Testis (tissue), 3 donors: Measurements from ENCODE around the gene TTLL12. TPM values are rescaled to one million over a fixed set of nuclear protein-coding genes. Genes with fewer than 3 reads are reported as not detected.

Source experiments
- DNase-seq: peaks from one replicate; pipeline ENCODE4 v3.0.0-alpha.2; 2019
- H3K27ac ChIP-seq, 2 donors: fragments of 200-600 bp; sonication (generic); one replicate each; pipeline ENCODE4 v1.5.1; 2019
- H3K27me3 ChIP-seq: fragments of 200-600 bp; sonication (generic); one replicate; pipeline ENCODE4 v1.5.1; 2019
- H3K36me3 ChIP-seq: fragments of 200-600 bp; sonication (generic); one replicate; pipeline ENCODE4 v1.5.1; 2017; ENCODE audit warnings: low read depth; ENCODE audit errors: missing control alignments
- H3K4me1 ChIP-seq: fragments of 200-600 bp; sonication (generic); one replicate; pipeline ENCODE4 v1.5.1; 2019
- H3K4me3 ChIP-seq, 2 donors: fragments of 200-600 bp; sonication (generic); one replicate each; pipeline ENCODE4 v1.5.1; 2017 to 2019
- H3K9me3 ChIP-seq: fragments of 200-600 bp; sonication (generic); one replicate; pipeline ENCODE4 v1.5.1; 2017
- CTCF ChIP-seq, 3 experiments: fragments of 450-650 bp in 2 of 3; fragments of 200-600 bp in 1 of 3; sonication (generic) in 1 of 3; IDR thresholded peaks; one replicate each; pipeline ENCODE4 v1.5.1; 2016 to 2019; ENCODE audit warnings: antibody characterized with exemption in 3 of 3, mild to moderate bottlenecking in 2 of 3, moderate library complexity in 1 of 3
- POLR2A ChIP-seq: fragments of 450-650 bp; IDR thresholded peaks from one replicate; pipeline ENCODE4 v1.6.1; 2017; ENCODE audit warnings: antibody characterized with exemption, mild to moderate bottlenecking, moderate library complexity
- WGBS, 2 donors: methylation state at CpG; one replicate each; pipeline ENCODE4 v1.1.5; 2018; 5-methylcytosine and 5-hydroxymethylcytosine counted together
- intact Hi-C: fragments of 100-400 bp; cut with DNase I; formaldehyde crosslinking; loops from one replicate; pipeline ENCODE4 v1.15.1; 2023; ENCODE audit warnings: low total_unique reads
- polyA plus RNA-seq: library from polyadenylated mRNA; stranded (reverse); fragments of 350-450 nt; fragmentation: Illumina TruSeq; extraction: RNeasy Lipid Tissue Mini Kit (QIAGEN cat#74804); gene quantifications from one replicate; pipeline ENCODE4 v1.2.3, GENCODE V29; 2014; ENCODE audit warnings: low read depth, low replicate concordance; ENCODE audit not compliant: insufficient read depth
- total RNA-seq, 2 donors: library from RNA; depleted of rRNA; stranded (reverse); fragments of >200 nt; gene quantifications; one replicate each; pipeline ENCODE4 v1.2.3, GENCODE V29; 2016

TTLL12 gene
- total and polyA plus RNA-seq, 3 donors from 2014 or later = 62.0 to 175 (median 111) TPM

GRCh38 chr22:43156413-43156812 is 30.5 kb downstream of the TTLL12 start:
- Histone ChIP-seq H3K4me1 (peaks cover 9% of the 10 kb centered on the region), H3K4me3 (no peak overlapping the region), H3K9me3 (no peaks in the 10 kb centered on the region), H3K27me3 (no peaks in the 10 kb centered on the region), H3K27ac (no peak overlapping the region), H3K36me3 (no peaks in the 10 kb centered on the region)
- TF ChIP-seq CTCF (IDR thresholded peaks at IDR 0.05) (no peak), POLR2A (no peak)
- no peak for DNase-seq
- intact Hi-C loops = no loop called here
- WGBS, 2 donors = 87 to 95% methylated on average over 8 to 12 of the region's 12 CpGs

GRCh38 chr22:43155789-43156188 is 31.1 kb downstream of the TTLL12 start:
- Histone ChIP-seq H3K4me1 (peaks cover 11% of the 10 kb centered on the region), H3K4me3 (no peak overlapping the region), H3K36me3 (no peaks in the 10 kb centered on the region), H3K9me3 (no peaks in the 10 kb centered on the region), H3K27me3 (no peaks in the 10 kb centered on the region), H3K27ac (no peak overlapping the region)
- no peak for DNase-seq
- TF ChIP-seq POLR2A (no peak), CTCF (IDR thresholded peaks at IDR 0.05) (no peak)
- WGBS, 2 donors = 90% methylated on average over 5 of the region's 5 CpGs
- intact Hi-C loops = no loop called here

GRCh38 chr22:43154887-43155536 is 31.9 kb downstream of the TTLL12 start:
- H3K4me1 ChIP-seq = peaks cover 13% of the 10 kb centered on the region
- no peak overlapping the region for H3K27ac ChIP-seq
- no peak overlapping the region for H3K4me3 ChIP-seq
- DNase-seq = no peak
- no peak for TF ChIP-seq CTCF (IDR thresholded peaks at IDR 0.05)
- no peak for TF ChIP-seq POLR2A
- H3K36me3 ChIP-seq = no peaks in the 10 kb centered on the region
- no peaks in the 10 kb centered on the region for H3K27me3 ChIP-seq
- intact Hi-C loops = no loop called here
- WGBS, 2 donors = 77 to 90% methylated on average over 13 to 27 of the region's 27 CpGs
- H3K9me3 ChIP-seq = no peaks in the 10 kb centered on the region

GRCh38 chr22:43153899-43154298 is 33.0 kb downstream of the TTLL12 start:
- no peak overlapping the region for H3K27ac ChIP-seq
- no peaks in the 10 kb centered on the region for H3K27me3 ChIP-seq
- TF ChIP-seq POLR2A (no peak), CTCF (IDR thresholded peaks at IDR 0.05) (no peak)
- no peaks in the 10 kb centered on the region for H3K36me3 ChIP-seq
- peaks cover 13% of the 10 kb centered on the region for H3K4me1 ChIP-seq
- H3K9me3 ChIP-seq = no peaks in the 10 kb centered on the region
- intact Hi-C loops = no loop called here
- DNase-seq = no peak
- 64 to 73% methylated on average over 9 of the region's 9 CpGs for WGBS, 2 donors
- H3K4me3 ChIP-seq = no peak overlapping the region
